Activated CD4-positive, CD25-positive, alpha-beta regulatory T cell treated with anti-CD3 and anti-CD28 coated beads, Interleukin-2, amount 50 U/mL, for 72 hours (primary cell): ENCODE results near the gene CD74.

Experiments used
- DNase-seq: peaks from one replicate; pipeline ENCODE4 v3.0.0; 2021

Gene CD74

GRCh38 chr5:150396267-150396666 is 16.4 kb downstream of the CD74 start:
- no peak for DNase-seq

- DNase-seq, result no peak
Observed at GRCh38 chr5:150395688-150395975, 17.1 kb downstream of the CD74 start.

GRCh38 chr5:150394912-150395687 is 17.6 kb downstream of the CD74 start:
- no peak for DNase-seq

- no peak for DNase-seq
Observed at GRCh38 chr5:150394131-150394530, 18.6 kb downstream of the CD74 start.

- no peak for DNase-seq
Observed at GRCh38 chr5:150393096-150393645, 19.5 kb downstream of the CD74 start.

- no peak for DNase-seq
Observed at GRCh38 chr5:150392680-150393079, 20.0 kb downstream of the CD74 start.

- no peak for DNase-seq
Observed at GRCh38 chr5:150391986-150392385, 20.7 kb downstream of the CD74 start.

- DNase-seq, result no peak
Observed at GRCh38 chr5:150391064-150391834, 21.5 kb downstream of the CD74 start.

- no peak for DNase-seq
Observed at GRCh38 chr5:150389531-150390266, 23.0 kb downstream of the CD74 start.

GRCh38 chr5:150386024-150386855 is 26.5 kb downstream of the CD74 start:
- DNase-seq, result no peak

GRCh38 chr5:150384701-150385100 is 28.0 kb downstream of the CD74 start:
- DNase-seq, result no peak

- DNase-seq, result no peak
Observed at GRCh38 chr5:150377964-150378694, 34.6 kb downstream of the CD74 start.

GRCh38 chr5:150376799-150377771 is 35.6 kb downstream of the CD74 start:
- no peak for DNase-seq

- DNase-seq, result no peak
Observed at GRCh38 chr5:150374651-150375050, 38.1 kb downstream of the CD74 start.

GRCh38 chr5:150372639-150373038 is 40.1 kb downstream of the CD74 start:
- DNase-seq, result no peak

GRCh38 chr5:150368526-150368925 is 44.2 kb downstream of the CD74 start:
- DNase-seq, result no peak

- DNase-seq, result no peak
Observed at GRCh38 chr5:150364004-150364403, 48.7 kb downstream of the CD74 start.

- no peak for DNase-seq
Observed at GRCh38 chr5:150363185-150363584, 49.5 kb downstream of the CD74 start.

- no peak for DNase-seq
Observed at GRCh38 chr5:150361301-150361700, 51.4 kb downstream of the CD74 start.

GRCh38 chr5:150358261-150359095 is 54.2 kb downstream of the CD74 start:
- DNase-seq, result no peak
